ENCODE data around the gene SLC12A7.

SLC12A7 gene

DNA sequence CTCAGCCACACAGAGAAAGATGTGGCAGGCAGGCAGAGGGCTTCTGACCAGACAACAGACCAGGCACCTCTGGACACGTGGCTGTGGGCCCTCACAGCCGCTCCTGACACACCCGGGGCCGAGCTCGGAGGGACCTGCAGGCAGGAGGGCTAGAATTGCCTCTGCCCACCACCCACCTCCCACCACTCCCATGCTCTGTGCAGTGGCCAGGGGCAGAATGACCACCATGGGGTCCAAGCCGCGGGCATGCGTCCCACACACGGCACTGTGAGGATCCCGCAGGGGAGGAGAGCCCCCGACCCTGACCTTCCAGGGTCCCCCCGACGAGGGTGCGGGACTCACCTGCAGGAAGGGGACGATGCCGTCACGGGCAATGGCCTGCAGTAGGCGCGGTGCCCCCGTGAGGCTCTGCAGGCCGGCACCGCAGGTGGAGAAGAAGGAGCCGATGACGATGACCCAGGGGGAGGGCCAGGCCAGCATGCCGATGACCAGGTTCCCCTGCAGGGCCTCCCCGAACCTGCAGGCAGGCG, 34.3 kb downstream of the SLC12A7 start:
- no peak for DNase-seq (ENCODE audit: low spot score)

- no peak for DNase-seq (ENCODE audit: low spot score)
Observed at GRCh38 chr5:1077026-1077425, 34.8 kb downstream of the SLC12A7 start.

DNA sequence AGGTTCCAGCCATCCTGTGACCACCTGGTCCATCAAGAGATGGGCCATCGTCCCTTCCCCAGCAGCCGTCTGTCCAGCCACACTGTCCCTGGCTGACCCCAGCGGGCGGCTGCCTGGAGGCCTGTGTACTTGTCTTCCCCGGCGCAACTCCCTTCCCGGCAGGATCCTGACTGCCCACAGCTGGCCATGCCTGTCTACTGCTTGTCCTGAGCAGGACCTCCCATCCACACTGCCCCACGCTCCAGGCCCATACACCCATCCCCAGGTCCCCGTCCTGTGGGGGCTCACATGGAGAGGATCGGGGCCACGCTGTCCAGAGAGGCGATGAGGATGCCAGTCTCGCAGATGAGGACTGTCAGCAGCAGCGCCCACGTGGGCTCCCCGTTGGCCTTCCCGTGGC, 35.5 kb downstream of the SLC12A7 start:
- DNase-seq (ENCODE audit: low spot score) = no peak

DNA sequence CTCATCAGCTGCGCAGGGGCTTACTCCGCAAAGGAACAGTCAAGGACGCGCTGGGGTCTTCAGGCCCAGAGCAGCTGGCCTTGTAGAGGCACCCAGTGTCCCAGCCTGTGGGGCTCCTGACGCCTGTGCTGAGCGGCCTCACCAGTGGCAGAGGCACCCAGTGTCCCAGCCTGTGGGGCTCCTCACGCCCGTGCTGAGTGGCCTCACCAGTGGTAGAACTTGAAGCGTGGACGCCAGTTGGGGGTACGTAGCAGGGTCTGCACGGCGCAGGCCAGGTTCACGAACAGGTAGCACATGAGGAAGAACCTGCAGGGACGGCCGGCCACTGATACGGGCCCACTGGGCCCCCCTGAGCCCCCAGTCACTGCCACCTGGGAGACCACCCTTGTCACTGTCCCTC, 35.9 kb downstream of the SLC12A7 start:
- DNase-seq (ENCODE audit: low spot score) = no peak

- no peak for DNase-seq (ENCODE audit: low spot score)
Observed at GRCh38 chr5:1075555-1075881, 36.3 kb downstream of the SLC12A7 start.

DNA sequence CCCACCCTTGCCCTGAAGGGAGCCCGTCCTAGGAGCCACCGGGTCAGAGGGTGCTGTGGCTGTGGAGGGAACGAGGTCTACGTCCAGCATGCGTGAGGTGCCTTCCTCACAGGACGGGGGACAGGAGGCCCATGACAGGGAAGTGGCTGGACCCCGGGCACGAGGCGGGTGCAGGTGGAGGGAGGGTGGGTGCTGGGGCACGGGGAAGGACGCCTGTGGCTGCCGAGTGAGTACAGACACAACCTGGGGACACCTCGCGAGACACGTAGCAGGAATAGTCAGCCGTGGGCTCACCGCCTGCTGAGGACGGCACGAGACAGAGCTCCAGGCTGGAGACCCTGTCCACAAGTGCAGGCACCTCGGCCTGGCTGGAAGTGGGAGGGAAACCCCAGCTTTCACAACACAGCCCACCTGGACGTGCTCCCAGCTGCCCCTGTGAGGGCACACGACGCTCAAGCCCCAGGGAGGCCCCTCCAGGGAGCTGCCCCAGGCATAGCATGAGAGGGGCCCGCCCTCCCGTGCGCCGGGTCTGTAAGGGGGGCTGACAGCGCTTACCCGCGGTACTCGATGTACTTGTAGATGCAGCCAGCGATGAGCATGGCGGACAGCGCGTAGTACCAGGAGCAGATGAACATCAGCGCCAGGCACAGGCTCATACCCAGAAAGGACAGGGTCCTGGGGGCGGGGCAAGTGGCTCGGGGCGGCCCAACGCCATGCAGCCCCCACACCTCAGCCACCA, 36.9 kb downstream of the SLC12A7 start:
- DNase-seq (ENCODE audit: low spot score) = no peak

GRCh38 chr5:1074226-1074625, 37.6 kb downstream of the SLC12A7 start:
- DNase-seq (ENCODE audit: low spot score) = no peak

DNA sequence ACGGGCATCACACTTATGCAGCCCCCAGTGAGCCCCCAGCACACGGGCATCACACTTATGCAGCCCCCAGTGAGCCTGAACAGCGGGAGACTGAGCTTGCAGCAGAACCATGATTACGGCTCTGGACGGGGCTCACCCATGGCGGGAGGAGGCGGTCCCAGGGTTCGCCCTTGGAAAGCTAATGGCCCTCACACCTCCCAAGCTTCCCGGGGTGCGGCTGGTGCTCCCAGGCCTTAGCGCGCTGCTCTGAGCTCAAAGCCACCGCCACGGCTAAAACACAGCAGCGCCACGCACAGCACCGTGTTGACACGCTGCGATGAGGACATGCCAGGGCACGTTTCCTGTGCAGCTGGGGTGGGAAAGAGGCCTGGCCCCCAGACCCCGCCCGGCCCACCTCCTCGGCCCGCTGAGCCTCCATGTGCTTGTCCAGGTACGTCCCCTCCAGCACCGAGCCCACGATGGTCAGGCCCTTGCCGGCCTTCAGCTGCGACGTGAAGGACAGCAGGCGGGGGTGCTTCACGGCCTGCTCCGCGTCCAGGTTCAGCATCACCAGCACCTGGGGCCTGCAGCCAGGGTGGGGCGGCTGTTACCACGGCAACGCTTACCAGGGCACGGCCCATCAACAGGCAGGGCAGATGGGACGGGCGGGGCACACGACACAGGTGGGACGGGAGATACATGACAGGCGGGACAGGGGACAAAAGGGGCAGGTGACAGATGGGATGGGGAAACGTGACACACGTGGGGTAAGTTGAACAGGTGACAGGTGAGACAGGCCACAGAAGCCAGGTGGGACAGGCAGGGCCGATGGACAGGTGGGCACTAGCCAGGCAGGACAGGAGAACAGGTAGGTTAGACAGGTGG, 38.4 kb downstream of the SLC12A7 start:
- DNase-seq (ENCODE audit: low spot score) = no peak

DNA sequence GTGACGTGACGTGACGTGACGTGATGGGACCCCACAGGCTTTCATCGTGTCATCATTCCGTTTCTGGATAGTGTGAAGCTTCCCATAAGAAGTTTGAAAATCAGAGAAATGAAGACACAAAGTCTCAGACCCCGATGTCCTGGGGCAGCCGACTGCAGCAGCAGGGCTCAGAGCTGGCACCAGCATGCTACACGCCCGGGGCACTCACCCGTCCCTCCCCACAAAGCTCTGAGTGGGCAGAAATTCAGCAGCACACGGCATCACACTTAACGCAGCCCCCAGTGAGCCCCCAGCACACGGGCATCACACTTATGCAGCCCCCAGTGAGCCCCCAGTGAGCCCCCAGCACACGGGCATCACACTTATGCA, 42.2 kb downstream of the SLC12A7 start:
- no peak for DNase-seq (ENCODE audit: low spot score)

DNA sequence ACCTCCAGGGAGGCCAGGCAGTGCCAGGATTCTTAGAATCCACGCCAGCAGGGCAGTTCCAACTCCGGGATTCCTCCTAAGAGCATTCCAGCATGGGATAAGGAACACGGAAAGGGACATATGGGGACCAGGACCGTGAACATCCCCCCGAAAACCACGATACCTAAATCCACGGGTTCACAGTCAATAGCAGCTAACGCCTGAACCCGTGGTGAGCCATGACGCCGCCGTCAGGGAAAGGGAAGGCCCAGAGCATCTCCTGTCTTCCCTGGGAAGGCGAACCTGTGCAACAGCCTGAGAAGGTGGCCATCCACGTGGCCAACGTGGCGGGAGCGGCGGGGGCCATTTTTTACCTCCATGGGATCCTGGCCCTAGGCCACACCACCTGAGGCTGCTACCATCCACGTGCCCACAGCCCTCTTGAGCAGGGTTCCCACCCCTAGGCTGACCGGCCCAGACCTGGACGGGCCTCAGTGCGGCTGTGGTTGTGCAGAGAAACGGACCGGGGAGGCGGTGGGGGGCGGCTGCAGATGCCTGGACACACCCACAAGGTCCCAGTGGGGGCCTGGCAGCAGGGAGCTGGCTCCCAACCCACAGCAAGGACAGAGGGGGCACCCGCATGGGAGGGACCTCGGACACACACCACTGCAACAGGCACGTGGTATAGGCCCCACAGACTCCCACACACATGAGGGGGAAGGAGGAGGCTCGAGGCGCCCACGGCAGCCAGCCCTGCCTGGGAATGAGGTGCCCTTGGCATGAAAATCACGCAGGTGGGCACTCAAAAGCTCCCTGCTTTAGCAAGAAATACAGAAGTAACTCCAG, 42.8 kb downstream of the SLC12A7 start:
- DNase-seq (ENCODE audit: low spot score) = no peak

DNA sequence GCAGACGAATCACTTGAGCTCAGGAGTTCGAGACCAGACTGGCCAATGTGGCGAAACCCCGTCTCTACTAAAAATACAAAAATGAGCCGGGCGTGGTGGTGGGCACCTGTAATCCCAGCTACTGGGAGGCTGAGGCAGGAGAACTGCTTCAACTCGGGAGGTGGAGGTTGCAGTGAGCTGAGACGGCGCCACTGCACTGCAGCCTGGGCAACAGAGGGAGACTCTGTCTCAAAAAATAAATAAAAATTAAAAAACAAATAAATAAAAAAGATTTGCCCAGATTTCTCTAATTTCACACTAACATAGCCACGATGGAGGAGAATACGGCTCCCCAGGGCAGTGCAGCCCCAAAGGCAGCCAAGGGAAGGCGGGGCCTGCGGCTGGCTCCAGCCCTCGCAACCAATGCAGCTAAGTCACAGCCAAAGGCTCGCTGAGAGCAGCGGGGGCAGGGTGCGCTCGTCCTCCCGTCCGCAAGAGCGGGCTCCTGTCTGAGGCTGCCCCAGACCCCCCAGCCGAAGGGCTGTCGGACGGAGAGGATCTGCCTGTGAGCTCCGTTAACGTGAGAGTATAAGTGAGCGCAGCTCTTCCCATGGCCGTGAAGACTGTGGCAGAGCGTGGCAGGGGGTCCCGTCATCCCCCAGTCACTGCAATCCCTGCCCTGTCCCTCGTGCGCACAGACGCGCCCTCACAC, 43.5 kb downstream of the SLC12A7 start:
- no peak for DNase-seq (ENCODE audit: low spot score)

DNA sequence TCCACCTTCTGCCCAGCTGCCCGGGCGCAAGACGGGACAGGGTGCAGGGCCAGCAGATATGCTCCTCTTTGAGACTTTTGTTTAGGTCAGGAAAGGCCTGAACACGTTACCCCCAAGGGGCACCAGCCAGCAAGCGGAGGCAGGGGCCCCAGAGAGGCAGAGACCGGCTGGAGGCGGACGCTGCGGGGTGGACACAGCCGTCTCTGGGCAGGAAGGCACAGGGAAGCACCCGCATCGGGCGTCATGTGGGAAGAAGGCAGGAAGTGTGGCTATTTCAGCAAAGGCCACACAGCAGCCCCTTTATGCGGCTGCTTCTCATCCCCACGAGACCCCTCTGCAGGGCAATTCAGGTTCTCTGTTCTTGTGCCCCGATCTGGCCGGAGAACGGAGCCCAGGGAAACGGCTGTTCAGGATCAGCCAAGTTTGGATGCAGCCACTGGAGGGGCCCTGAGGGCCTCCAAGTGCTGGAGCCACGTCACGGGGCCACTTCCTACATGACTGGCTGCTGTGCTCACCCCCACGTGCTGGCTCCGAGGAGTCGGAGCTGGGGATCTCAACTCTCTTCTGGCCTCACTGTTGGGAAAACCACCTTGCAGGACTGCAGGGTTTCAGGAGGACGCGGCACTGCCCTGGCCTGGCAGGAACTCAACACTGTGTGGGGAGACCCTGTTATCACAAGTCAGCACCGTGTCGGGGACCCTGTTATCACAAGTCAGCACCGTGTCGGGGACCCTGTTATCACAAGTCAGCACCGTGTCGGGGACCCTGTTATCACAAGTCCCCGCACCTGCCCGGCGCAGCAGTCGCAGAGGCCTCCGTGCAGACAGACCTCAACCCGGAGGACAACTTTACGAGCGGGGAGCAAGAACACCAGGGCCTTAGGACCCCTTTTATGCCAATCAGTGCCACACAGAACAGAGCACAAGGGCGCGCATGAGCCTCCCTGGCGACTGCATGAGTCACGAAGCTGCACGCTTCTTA, 44.4 kb downstream of the SLC12A7 start:
- DNase-seq (ENCODE audit: low spot score) = no peak

DNA sequence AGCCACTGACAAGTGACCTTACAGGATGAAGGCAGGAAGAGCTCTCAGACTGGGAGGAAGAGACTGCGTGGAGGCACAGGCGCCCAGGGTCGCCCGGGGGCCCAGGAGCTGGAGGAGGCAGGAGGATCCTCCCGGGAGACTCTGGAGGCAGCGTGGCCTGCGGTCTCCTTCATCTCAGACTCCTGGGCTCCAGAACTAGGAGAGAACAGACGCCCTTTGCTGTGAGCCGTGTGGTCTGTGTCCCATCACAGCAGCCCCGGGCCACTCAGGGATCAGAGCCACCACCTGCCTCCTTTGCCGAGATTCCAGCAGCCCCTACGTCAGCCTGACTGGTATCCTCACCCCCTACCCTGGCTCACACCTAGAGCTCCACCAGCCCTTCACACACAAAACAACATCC, 45.2 kb downstream of the SLC12A7 start:
- DNase-seq (ENCODE audit: low spot score) = no peak

DNA sequence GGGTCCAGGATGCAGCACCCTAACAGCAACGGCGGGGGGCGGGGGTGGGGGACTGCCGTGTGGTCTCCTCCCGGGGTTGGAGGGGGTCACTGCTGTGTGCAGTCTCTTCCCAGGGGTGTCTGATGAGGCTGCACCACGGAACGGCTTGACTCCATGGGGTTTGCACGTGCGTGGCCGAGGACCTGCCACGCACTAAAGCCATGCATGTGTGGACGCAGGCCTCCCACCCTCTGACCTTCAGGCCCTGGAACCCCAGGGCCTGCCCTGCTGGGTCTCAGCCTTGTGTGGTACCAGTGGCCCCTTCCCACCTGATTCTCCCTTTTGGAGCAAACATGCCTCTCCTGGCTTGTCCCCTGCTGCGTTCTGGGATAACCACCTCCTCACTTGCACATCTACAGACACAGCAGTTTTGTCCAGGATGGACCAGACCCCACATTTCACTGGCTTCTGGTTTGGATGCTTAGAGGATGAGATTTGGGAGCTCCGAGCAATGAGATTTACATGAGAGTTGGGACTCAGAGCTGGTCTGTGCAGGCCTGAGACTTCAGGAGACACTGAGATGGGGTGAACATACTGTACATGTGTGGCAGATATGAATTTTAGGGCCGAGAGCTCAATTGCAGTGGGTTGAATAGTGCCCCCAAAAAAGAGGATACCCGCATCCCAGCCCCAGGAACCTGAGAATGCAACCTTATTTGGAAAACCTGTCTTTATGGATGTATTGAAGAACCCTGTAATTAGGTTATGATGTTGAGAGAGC, 45.8 kb downstream of the SLC12A7 start:
- no peak for DNase-seq (ENCODE audit: low spot score)

DNA sequence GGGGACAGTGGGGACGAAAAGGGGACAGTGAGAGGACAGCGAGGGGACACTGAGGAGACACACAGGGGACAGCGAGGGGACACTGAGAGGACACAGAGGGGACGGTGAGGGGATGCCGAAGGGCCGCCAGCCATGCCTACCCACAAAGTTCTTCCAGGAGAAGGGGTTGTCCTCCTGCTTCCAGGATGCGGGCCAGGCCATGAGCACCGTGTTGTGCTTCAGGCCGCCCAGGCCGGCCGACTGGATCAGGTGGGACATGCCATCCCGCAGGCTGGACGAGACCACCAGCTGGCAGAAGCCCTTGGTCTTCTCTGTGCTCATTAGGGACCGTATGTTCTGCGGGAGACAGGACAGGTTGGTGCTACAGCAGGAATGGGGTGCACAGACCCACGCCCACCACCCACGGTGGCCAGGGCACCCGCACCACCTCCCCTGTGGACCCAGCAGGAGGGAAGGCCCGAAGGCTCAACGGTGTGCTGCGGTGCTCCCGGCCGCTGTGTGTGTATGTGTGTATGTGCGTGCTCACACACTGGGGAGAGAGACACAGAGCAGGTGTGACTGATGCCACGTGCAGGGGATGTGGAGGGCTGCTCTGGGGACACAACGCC, 46.6 kb downstream of the SLC12A7 start:
- no peak for DNase-seq (ENCODE audit: low spot score)

DNA sequence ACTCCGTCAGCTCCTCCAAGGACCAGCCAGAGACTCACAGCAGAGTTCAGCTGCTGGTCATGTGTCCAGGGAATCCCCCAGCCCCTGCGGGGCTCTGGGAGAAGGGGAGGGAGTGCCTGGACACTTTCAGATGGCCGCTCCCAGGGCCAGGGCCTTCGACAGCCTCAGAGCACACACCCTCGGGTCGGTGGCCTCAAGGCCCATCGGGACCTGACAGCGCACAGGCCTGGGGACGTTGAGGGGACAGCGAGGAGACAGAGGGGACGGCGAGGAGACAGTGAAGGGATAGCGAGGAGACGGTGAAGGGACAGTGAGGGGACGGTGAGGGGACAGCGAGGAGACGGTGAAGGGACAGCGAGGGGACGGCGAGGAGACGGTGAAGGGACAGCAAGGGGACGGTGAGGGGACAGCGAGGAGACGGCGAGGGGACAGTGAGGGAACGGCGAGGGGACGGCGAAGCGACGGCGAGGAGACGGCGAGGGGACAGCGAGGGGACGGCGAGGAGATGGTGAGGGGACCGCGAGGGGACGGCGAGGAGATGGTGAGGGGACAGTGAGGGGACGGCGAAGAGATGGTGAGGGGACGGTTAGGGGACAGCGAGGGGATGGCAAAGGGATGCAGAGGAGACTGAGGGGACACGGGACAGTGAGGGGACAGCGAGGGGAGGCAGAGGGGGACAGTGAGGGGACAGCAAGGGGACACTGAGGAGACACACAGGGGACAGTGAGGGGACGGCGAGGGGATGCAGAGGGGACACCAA, 47.3 kb downstream of the SLC12A7 start:
- DNase-seq (ENCODE audit: low spot score) = no peak

DNA sequence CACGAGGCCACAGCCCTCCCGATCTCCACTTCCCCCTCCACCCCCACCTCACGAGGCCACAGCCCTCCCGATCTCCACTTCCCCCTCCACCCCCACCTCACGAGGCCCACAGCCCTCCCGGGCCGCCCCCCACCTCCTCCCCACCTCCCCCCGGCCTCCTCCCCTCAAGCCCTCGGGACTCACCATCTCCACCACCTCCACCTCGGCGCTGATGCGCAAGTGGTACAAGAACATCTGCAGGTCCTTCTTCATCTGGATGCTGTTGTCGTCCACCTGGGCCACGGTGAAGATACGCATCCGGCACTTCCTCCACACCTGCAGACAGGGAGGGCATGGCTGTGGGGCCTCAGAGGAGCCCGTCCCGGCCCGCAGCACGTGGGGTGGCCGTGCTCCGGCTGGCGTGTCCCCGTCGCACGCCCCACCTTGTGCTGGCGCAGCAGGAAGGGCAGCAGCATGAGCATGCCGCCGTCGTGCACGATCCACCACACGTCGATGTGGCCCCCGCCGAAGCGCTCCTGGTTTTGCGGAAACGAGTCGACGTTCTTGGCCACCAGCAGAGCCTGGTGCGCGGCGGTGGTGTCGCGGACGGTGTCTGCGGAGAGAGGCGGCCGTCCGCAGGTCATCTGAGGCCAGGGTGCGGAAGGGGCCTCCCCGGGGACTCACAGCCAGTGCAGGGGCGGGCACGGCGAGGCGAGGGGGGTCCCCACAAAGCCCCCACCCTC, 48.0 kb downstream of the SLC12A7 start:
- DNase-seq (ENCODE audit: low spot score) = no peak

Data from putamen (tissue), 1 donor.